ACC112 (cell line): ENCODE data around the gene ZNF827.

ENCODE experiments used
- H2AFZ ChIP-seq: fragments of 200-600 bp; sonication (generic); one replicate; pipeline ENCODE4 v1.6.0; 2017; ENCODE audit warnings: antibody characterized with exemption, low read length; ENCODE audit not compliant: unreplicated experiment
- H3K27ac ChIP-seq: fragments of 200-600 bp; sonication (generic); 2 replicates; pipeline ENCODE4 v1.5.1; 2014; ENCODE audit warnings: low read depth, mild to moderate bottlenecking, antibody characterized with exemption, low read length, moderate library complexity
- H3K27me3 ChIP-seq: fragments of 200-600 bp; sonication (generic); 2 replicates; pipeline ENCODE4 v1.6.1; 2014; ENCODE audit warnings: mild to moderate bottlenecking, antibody characterized with exemption, low read length, moderate library complexity, mixed read lengths; ENCODE audit not compliant: insufficient read depth
- H3K36me3 ChIP-seq: fragments of 200-600 bp; sonication (generic); 2 replicates; pipeline ENCODE4 v1.6.1; 2016; ENCODE audit warnings: mild to moderate bottlenecking, antibody characterized with exemption, low read length, moderate library complexity, mixed read lengths; ENCODE audit not compliant: insufficient read depth
- H3K4me1 ChIP-seq: fragments of 200-600 bp; sonication (generic); one replicate; pipeline ENCODE4 v1.6.1; 2016; ENCODE audit warnings: low read length, mixed read lengths; ENCODE audit not compliant: insufficient read depth, unreplicated experiment, control insufficient read depth
- H3K4me3 ChIP-seq: fragments of 200-600 bp; sonication (generic); 2 replicates; pipeline ENCODE4 v1.5.1; 2014; ENCODE audit warnings: mild to moderate bottlenecking, low read depth, low read length
- H3K79me2 ChIP-seq: fragments of 200-600 bp; sonication (generic); one replicate; pipeline ENCODE4 v1.6.0; 2016; ENCODE audit warnings: low read length; ENCODE audit not compliant: control insufficient read depth, unreplicated experiment, insufficient read depth

The ZNF827 gene

GRCh38 chr4:145827885-145828284, 110.7 kb downstream of the ZNF827 start:
- H3K79me2 ChIP-seq = no peaks in the 10 kb centered on the region
- H3K27ac ChIP-seq = no peak overlapping the region
- no peaks in the 10 kb centered on the region for H3K27me3 ChIP-seq
- H2AFZ ChIP-seq = no peak overlapping the region
- no peaks in the 10 kb centered on the region for H3K4me1 ChIP-seq
- H3K4me3 ChIP-seq = no peak overlapping the region
- H3K36me3 ChIP-seq = no peaks in the 10 kb centered on the region

GRCh38 chr4:145825255-145825654, 113.4 kb downstream of the ZNF827 start:
- Histone ChIP-seq H2AFZ (no peak overlapping the region), H3K4me1 (no peaks in the 10 kb centered on the region), H3K27me3 (no peaks in the 10 kb centered on the region), H3K36me3 (no peaks in the 10 kb centered on the region), H3K27ac (no peak overlapping the region), H3K4me3 (no peak overlapping the region), H3K79me2 (no peaks in the 10 kb centered on the region)

- Histone ChIP-seq H2AFZ (no peak overlapping the region), H3K4me3 (no peak overlapping the region), H3K79me2 (no peaks in the 10 kb centered on the region), H3K36me3 (no peaks in the 10 kb centered on the region), H3K27ac (no peak overlapping the region), H3K4me1 (no peaks in the 10 kb centered on the region), H3K27me3 (no peaks in the 10 kb centered on the region)
These were observed 114.2 kb downstream of the ZNF827 start for GRCh38 chr4:145824463-145824862.

GRCh38 chr4:145823743-145824142, 114.9 kb downstream of the ZNF827 start:
- H2AFZ ChIP-seq = no peak overlapping the region
- no peaks in the 10 kb centered on the region for H3K4me1 ChIP-seq
- H3K36me3 ChIP-seq = no peaks in the 10 kb centered on the region
- no peaks in the 10 kb centered on the region for H3K27me3 ChIP-seq
- no peak overlapping the region for H3K4me3 ChIP-seq
- no peak overlapping the region for H3K27ac ChIP-seq
- H3K79me2 ChIP-seq = no peaks in the 10 kb centered on the region

GRCh38 chr4:145822581-145822980, 116.0 kb downstream of the ZNF827 start:
- Histone ChIP-seq H3K27ac (no peak overlapping the region), H3K27me3 (no peaks in the 10 kb centered on the region), H3K36me3 (no peaks in the 10 kb centered on the region), H2AFZ (no peak overlapping the region), H3K4me1 (no peaks in the 10 kb centered on the region), H3K4me3 (no peak overlapping the region), H3K79me2 (no peaks in the 10 kb centered on the region)

GRCh38 chr4:145822181-145822580, 116.4 kb downstream of the ZNF827 start:
- Histone ChIP-seq H3K27ac (no peak overlapping the region), H3K4me1 (no peaks in the 10 kb centered on the region), H3K36me3 (no peaks in the 10 kb centered on the region), H3K79me2 (no peaks in the 10 kb centered on the region), H2AFZ (no peak overlapping the region), H3K4me3 (no peak overlapping the region), H3K27me3 (no peaks in the 10 kb centered on the region)

GRCh38 chr4:145821766-145822165, 116.9 kb downstream of the ZNF827 start:
- no peak overlapping the region for H3K27ac ChIP-seq
- no peak overlapping the region for H3K4me3 ChIP-seq
- no peaks in the 10 kb centered on the region for H3K36me3 ChIP-seq
- no peaks in the 10 kb centered on the region for H3K79me2 ChIP-seq
- H3K4me1 ChIP-seq = no peaks in the 10 kb centered on the region
- no peaks in the 10 kb centered on the region for H3K27me3 ChIP-seq
- H2AFZ ChIP-seq = no peak overlapping the region

GRCh38 chr4:145820407-145820806, 118.2 kb downstream of the ZNF827 start:
- Histone ChIP-seq H3K4me1 (no peaks in the 10 kb centered on the region), H3K27me3 (no peaks in the 10 kb centered on the region), H3K36me3 (no peaks in the 10 kb centered on the region), H3K4me3 (no peak overlapping the region), H2AFZ (no peak overlapping the region), H3K27ac (no peak overlapping the region), H3K79me2 (no peaks in the 10 kb centered on the region)

GRCh38 chr4:145819853-145820181, 118.8 kb downstream of the ZNF827 start:
- Histone ChIP-seq H3K27ac (no peak overlapping the region), H3K79me2 (no peaks in the 10 kb centered on the region), H3K27me3 (no peaks in the 10 kb centered on the region), H3K4me3 (no peak overlapping the region), H3K4me1 (no peaks in the 10 kb centered on the region), H2AFZ (no peak overlapping the region), H3K36me3 (0 out of 2 replicates have a peak, but pooled peaks cover 2% of the 10 kb centered on the region)

- H3K4me1 ChIP-seq = no peaks in the 10 kb centered on the region
- H2AFZ ChIP-seq = no peak overlapping the region
- H3K27ac ChIP-seq = no peak overlapping the region
- no peaks in the 10 kb centered on the region for H3K27me3 ChIP-seq
- H3K79me2 ChIP-seq = no peaks in the 10 kb centered on the region
- no peak overlapping the region for H3K4me3 ChIP-seq
- 0 out of 2 replicates have a peak, but pooled peaks cover 2% of the 10 kb centered on the region for H3K36me3 ChIP-seq
These were observed 119.3 kb downstream of the ZNF827 start for GRCh38 chr4:145819101-145819852.

GRCh38 chr4:145818011-145818410, 120.6 kb downstream of the ZNF827 start:
- Histone ChIP-seq H3K79me2 (no peaks in the 10 kb centered on the region), H3K4me3 (no peak overlapping the region), H3K27ac (no peak overlapping the region), H3K36me3 (peaks cover 8% of the 10 kb centered on the region; the same call in 1 of the 2 replicates), H3K4me1 (no peaks in the 10 kb centered on the region), H2AFZ (no peak overlapping the region), H3K27me3 (no peaks in the 10 kb centered on the region)
